ENCODE results near the gene MMRN1. TPM values are rescaled to one million over a fixed set of nuclear protein-coding genes. Genes with fewer than 3 reads are reported as not detected.

The MMRN1 gene, protein sequence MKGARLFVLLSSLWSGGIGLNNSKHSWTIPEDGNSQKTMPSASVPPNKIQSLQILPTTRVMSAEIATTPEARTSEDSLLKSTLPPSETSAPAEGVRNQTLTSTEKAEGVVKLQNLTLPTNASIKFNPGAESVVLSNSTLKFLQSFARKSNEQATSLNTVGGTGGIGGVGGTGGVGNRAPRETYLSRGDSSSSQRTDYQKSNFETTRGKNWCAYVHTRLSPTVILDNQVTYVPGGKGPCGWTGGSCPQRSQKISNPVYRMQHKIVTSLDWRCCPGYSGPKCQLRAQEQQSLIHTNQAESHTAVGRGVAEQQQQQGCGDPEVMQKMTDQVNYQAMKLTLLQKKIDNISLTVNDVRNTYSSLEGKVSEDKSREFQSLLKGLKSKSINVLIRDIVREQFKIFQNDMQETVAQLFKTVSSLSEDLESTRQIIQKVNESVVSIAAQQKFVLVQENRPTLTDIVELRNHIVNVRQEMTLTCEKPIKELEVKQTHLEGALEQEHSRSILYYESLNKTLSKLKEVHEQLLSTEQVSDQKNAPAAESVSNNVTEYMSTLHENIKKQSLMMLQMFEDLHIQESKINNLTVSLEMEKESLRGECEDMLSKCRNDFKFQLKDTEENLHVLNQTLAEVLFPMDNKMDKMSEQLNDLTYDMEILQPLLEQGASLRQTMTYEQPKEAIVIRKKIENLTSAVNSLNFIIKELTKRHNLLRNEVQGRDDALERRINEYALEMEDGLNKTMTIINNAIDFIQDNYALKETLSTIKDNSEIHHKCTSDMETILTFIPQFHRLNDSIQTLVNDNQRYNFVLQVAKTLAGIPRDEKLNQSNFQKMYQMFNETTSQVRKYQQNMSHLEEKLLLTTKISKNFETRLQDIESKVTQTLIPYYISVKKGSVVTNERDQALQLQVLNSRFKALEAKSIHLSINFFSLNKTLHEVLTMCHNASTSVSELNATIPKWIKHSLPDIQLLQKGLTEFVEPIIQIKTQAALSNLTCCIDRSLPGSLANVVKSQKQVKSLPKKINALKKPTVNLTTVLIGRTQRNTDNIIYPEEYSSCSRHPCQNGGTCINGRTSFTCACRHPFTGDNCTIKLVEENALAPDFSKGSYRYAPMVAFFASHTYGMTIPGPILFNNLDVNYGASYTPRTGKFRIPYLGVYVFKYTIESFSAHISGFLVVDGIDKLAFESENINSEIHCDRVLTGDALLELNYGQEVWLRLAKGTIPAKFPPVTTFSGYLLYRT
- 10 to 100 TPM in 1 of 2 donors, 1 to 10 TPM in 1; 6.9 to 35.8 TPM for total RNA-seq

DNA sequence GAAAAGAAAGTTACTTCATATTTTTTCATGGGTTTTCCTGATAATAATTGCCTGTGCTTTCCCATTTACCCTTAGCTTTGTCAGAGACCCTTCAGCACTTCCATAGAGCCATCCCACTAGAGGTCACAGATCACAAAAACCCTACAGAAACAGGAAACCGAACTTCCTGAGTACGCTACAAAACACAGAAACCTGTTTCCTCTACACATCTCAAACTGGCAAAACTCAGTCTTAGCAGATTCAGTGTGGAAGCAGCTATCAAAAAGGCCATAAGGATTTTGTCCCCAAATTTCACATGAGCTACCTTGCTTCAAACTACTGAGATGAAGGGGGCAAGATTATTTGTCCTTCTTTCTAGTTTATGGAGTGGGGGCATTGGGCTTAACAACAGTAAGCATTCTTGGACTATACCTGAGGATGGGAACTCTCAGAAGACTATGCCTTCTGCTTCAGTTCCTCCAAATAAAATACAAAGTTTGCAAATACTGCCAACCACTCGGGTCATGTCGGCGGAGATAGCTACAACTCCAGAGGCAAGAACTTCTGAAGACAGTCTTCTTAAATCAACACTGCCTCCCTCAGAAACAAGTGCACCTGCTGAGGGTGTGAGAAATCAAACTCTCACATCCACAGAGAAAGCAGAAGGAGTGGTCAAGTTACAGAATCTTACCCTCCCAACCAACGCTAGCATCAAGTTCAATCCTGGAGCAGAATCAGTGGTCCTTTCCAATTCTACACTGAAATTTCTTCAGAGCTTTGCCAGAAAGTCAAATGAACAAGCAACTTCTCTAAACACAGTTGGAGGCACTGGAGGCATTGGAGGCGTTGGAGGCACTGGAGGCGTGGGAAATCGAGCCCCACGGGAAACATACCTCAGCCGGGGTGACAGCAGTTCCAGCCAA is at the start of gene MMRN1:
TSS of gene MMRN1 (plus strand) at position 206 of the 902 bp plus-strand sequence. CDS start at position 324, 118 bp downstream.
- Histone ChIP-seq H3K27me3 (no peaks in the 10 kb centered on the region), H3K36me3 (no peaks in the 10 kb centered on the region), H3K27ac (no peak within 1 kb of the TSS), H3K4me3 (no peak within 1 kb of the TSS), H3K4me1 (no peaks in the 10 kb centered on the region), H3K9me3 (no peaks in the 10 kb centered on the region)
- TF ChIP-seq, protein P1, sequence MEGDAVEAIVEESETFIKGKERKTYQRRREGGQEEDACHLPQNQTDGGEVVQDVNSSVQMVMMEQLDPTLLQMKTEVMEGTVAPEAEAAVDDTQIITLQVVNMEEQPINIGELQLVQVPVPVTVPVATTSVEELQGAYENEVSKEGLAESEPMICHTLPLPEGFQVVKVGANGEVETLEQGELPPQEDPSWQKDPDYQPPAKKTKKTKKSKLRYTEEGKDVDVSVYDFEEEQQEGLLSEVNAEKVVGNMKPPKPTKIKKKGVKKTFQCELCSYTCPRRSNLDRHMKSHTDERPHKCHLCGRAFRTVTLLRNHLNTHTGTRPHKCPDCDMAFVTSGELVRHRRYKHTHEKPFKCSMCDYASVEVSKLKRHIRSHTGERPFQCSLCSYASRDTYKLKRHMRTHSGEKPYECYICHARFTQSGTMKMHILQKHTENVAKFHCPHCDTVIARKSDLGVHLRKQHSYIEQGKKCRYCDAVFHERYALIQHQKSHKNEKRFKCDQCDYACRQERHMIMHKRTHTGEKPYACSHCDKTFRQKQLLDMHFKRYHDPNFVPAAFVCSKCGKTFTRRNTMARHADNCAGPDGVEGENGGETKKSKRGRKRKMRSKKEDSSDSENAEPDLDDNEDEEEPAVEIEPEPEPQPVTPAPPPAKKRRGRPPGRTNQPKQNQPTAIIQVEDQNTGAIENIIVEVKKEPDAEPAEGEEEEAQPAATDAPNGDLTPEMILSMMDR (IDR thresholded peaks at IDR 0.05), result no peak
- DNase-seq (ENCODE audit: low spot score), result no peak

DNA sequence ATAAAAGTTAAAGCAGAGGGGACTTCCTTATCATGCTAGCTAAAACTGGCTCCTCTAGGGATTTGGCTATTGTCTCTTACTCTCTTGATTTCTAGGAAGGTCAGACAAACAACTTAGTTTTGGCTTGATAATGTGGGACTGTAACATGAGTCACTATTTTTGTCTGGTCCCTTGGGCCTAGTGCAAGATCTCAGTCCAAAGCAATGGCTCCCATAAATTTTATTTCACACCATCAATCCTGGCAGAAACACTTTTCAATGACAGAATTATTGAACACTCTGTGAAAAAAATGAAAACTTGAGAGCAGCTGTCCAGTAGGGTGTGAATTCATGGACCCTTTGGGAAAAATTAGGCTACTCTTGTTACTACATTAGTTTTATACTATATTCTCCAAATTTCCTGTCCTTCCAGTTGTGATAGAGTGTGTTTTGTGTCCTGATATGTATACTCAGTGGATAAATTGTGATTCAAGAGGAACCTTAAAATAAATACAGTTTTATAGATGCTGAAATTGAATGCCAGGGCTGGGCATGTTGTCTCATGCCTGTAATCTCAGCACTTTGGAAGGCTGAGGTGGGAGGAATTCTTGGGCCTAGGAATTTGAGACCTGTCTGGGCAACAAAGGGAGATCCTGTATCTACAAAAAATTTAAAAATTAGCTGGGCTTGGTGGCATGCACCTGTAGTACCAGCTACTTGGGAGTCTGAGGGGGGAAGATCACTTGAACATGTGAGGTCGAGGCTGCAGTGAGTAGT is 46.9 kb upstream of the MMRN1 start:
- H3K27ac ChIP-seq, result no peak overlapping the region
- H3K9me3 ChIP-seq, result no peaks in the 10 kb centered on the region
- H3K4me3 ChIP-seq, result no peak overlapping the region
- TF ChIP-seq, protein P1 (IDR thresholded peaks at IDR 0.05), result no peak
- H3K4me1 ChIP-seq, result no peaks in the 10 kb centered on the region
- H3K27me3 ChIP-seq, result no peaks in the 10 kb centered on the region
- no peaks in the 10 kb centered on the region for H3K36me3 ChIP-seq
- no peak for DNase-seq (ENCODE audit: low spot score)

DNA sequence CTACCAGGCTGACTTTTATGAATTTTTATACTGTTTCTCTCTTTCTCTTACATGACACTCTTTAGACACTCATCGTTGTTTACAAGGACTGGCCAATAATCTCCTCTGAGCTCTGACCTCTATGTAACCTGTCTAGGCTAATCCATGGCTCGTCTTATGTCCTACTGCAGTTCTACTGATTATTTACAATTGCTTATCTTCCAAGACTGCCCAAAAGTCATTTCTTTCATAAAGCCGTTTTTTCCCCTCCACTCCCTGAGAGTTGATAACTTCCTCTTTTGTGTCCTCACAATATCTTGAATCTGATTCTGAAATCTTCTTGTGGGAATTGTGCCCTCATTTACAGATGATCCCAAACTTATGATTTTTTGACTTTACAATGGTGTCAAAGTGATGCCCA is 39.4 kb upstream of the MMRN1 start:
- H3K27ac ChIP-seq, result no peak overlapping the region
- no peaks in the 10 kb centered on the region for H3K36me3 ChIP-seq
- no peak overlapping the region for H3K4me3 ChIP-seq
- H3K4me1 ChIP-seq, result no peaks in the 10 kb centered on the region
- no peaks in the 10 kb centered on the region for H3K27me3 ChIP-seq
- TF ChIP-seq, protein P1 (IDR thresholded peaks at IDR 0.05), result no peak
- DNase-seq (ENCODE audit: low spot score), result no peak
- no peaks in the 10 kb centered on the region for H3K9me3 ChIP-seq

DNA sequence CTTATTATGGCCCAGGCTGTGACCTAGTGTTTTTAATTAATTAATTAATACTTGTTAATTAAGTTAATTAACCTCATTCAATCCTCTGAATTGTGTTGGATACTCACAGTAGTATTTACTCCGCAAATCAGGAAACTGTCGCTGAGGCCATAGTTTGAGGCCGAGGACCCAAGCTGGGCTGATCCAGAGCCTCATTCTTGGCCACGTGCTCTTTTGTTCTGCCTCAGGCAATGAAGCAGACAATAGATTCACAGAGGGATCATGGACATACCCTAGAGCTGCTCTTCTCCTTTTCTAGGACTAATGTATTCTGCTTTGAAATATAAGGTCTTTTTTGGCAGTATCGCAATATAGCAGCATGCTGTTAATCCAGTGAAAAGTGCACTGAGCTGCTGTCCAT is 33.7 kb upstream of the MMRN1 start:
- no peaks in the 10 kb centered on the region for H3K27me3 ChIP-seq
- TF ChIP-seq, protein P1 (IDR thresholded peaks at IDR 0.05), result no peak
- H3K27ac ChIP-seq, result no peak overlapping the region
- no peaks in the 10 kb centered on the region for H3K36me3 ChIP-seq
- H3K9me3 ChIP-seq, result no peaks in the 10 kb centered on the region
- no peaks in the 10 kb centered on the region for H3K4me1 ChIP-seq
- H3K4me3 ChIP-seq, result no peak overlapping the region
- no peak for DNase-seq (ENCODE audit: low spot score)

All from right atrium auricular region (tissue), 2 donors.